ENCODE results near the gene CHST9.
"Not testable (repeated sequence)": the region's sequence is repeated elsewhere in the genome, so short reads cannot be mapped to it uniquely, and the experiment has no call there.

The CHST9 gene

GRCh38 chr18:26992926-26993325 is 192.2 kb downstream of the CHST9 start:
- DNase-seq, result no peak

DNA sequence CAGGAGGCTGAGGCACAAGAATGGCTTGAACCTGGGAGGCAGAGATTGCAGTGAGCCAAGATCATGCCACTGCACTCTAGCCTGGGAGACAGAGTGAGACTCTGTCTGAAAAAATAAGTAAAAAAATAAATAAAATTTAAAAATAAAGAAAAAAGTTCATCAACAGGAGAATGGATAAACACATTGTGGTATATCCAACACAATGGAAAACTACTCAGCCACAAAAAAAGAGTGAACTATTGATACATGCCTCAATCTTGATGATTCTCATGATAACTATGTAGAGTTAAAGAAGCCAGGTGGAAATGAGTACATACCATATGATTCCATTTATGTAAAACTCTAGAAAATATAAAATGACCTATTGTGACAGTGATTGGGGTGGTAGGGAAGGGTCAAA is 195.3 kb downstream of the CHST9 start:
- no peak for DNase-seq

DNA sequence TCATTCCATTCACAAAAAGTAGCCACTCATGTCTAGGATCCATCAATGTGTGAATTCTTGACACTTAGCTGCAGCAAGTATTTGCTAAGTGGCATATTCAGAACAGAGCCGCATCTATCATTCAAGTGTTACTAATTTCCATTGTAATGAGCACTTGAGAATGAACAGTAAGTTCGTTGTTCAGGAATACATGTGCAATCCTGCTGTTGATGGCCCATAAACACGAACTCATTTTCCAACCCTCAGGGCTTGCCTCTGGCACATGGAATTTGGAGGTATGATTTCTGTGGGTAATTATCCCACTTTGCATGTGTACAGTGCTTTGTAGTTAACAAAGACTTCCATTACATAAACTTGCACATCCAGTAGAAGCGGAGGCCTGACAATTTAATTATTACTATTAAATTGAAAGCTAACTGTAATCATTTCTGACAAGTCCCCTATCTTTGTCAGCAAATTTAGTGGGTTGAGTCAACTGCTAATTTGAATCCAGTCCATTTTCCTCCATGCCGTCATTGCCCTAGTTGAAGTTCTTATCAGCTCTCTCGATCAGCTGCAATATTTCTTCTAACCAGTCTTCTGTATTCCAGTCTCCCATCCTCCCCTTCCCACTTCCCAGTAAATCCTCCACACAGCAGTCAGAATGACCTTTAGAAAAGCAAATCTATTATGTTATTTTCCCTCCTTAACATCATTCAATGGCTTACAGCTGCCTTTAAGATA is 203.6 kb downstream of the CHST9 start:
- no peak for DNase-seq

DNA sequence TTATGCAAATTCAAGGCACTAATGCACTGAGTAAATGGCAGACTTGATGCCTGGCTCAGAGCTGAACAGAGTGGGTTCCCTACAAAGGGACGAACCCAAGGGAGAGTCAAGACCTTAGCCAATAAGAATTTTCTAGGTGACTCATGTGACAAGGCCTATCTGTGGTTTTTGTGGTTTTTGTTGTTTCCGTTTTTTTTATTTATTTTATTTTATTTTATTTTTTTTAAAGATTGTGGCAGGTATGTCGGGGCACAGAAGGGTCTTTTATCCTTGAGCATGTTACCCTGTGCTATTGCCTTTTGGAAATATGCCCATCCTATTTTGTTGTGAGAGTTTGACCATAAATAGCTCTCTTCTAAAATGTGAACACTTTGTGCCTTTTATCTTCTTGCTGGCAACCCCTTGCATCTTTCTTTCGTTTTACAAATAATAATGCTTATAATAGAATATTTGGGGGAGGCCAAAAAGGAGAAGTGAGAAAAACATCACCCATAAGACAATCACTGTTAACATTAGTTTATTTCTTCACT is 206.2 kb downstream of the CHST9 start:
- DNase-seq, result no peak

GRCh38 chr18:26977781-26978180 is 207.3 kb downstream of the CHST9 start:
- no peak for DNase-seq

GRCh38 chr18:26976206-26976605 is 208.9 kb downstream of the CHST9 start:
- DNase-seq, result no peak

GRCh38 chr18:26972549-26972948 is 212.6 kb downstream of the CHST9 start:
- not testable (repeated sequence) for DNase-seq

- no peak for DNase-seq
These were observed 213.7 kb downstream of the CHST9 start for GRCh38 chr18:26971409-26971808.

- no peak for DNase-seq
These were observed 214.5 kb downstream of the CHST9 start for GRCh38 chr18:26970637-26971036.

GRCh38 chr18:26965206-26965605 is 219.9 kb downstream of the CHST9 start:
- no peak for DNase-seq

GRCh38 chr18:26963292-26963691 is 221.8 kb downstream of the CHST9 start:
- DNase-seq, result no peak

GRCh38 chr18:26961839-26962238 is 223.3 kb downstream of the CHST9 start:
- no peak for DNase-seq

GRCh38 chr18:26960911-26961310 is 224.2 kb downstream of the CHST9 start:
- no peak for DNase-seq

GRCh38 chr18:26956863-26957262 is 228.2 kb downstream of the CHST9 start:
- no peak for DNase-seq

GRCh38 chr18:26948703-26949102 is 236.4 kb downstream of the CHST9 start:
- no peak for DNase-seq

DNA sequence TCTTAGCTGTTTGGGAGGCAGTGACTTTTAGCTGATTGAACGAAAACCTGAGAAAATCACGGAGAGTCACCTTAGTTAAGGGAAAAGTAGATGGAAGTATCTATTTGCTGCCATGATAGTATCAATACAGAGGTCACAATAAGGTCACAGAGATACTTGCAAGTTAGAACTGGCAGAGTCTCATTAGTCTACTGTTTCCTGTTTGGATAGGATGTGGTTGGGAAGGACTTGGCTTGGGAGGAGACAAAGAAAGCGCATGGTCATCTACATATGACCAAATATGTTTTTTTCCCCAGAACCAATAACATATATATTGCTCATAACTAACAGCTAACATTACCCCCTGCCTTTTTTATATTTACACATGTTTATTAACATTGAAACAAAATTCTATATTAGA is 241.2 kb downstream of the CHST9 start:
- DNase-seq, result no peak

GRCh38 chr18:26941584-26941983 is 243.5 kb downstream of the CHST9 start:
- no peak for DNase-seq

GRCh38 chr18:26940744-26941398 is 244.2 kb downstream of the CHST9 start:
- no peak for DNase-seq

DNA sequence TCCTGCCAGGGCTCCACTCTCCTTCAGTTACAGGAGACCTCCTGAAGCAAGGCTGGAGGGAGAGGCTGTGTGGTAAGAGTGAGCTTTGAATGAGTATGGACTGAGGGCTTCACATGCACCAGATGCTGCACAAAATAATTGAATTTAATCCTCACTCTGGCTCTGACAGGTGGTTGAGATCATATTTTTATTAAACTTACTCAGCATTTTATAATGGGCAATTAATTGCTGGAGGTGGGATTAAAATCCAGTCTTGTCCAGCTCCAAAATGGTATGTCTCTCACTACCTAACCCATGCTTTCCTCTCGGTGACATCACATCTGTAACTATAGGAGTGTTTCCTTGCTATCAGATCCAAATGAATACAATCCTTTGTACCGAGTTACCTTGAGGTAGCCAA is 253.4 kb downstream of the CHST9 start:
- DNase-seq, result no peak

- no peak for DNase-seq
These were observed 254.5 kb downstream of the CHST9 start for GRCh38 chr18:26930630-26931029.

- no peak for DNase-seq
These were observed 256.3 kb downstream of the CHST9 start for GRCh38 chr18:26928670-26929313.

DNA sequence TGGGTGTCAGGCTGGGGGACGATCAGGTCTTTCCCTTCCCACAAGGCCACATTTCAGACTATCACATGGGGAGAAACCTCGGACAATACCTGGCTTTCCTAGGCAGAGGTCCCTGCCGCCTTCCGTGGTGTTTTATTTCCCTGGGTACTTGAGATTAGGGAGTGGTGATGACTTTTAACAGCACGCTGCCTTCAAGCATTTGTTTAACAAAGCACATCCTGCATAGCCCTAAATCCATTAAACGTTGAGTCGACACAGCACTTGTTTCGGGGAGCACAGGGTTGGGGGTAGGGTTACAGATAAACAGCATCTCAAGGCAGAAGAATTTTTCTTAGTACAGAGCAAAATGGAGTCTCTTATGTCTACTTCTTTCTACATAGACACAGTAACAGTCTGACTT is 257.3 kb downstream of the CHST9 start:
- DNase-seq, result not testable (repeated sequence)

DNA sequence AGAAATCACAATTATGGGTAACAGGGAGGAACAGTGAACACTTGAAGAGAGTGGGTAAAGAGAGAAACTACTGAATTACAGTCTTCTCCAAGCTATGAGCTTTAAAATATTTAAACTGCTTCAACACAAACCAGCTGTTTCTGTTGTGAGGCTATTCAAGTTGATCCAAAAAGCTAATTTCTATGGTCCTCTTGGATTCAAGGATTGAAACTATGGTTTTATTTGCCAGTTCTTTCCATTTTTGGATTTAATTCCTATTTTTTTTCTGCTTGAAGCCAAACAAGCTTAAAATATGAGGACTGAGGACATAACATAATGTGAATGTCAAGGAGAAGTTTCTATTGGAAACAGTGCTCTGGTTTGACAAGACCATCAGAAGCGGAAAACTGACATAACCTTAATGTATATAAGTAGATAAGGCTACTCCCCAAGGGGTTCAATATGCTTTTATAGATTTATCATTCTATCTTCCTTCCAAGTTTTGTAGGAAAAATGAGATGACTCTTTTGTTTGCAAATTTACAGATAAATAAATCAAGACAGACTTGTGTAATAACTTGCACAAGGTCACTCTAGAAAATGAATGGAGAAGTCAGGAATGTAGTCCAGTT is 258.9 kb downstream of the CHST9 start:
- no peak for DNase-seq

- no peak for DNase-seq
These were observed 259.8 kb downstream of the CHST9 start for GRCh38 chr18:26925313-26925712.
